Kidney (tissue), 14 donors: ENCODE data around the gene ICOSLG. TPM values are rescaled to one million over a fixed set of nuclear protein-coding genes. Genes with fewer than 3 reads are reported as not detected.
"Not testable (repeated sequence)": the region's sequence is repeated elsewhere in the genome, so short reads cannot be mapped to it uniquely, and the experiment has no call there.

Source experiments
- DNase-seq, 5 donors: peaks; one replicate each; pipeline ENCODE4 v3.0.0-alpha.2; 2013 to 2020
- FAIRE-seq: peaks from 2 replicates; lab custom pipeline; 2012; peaks lifted over from hg19 to GRCh38; lab: Jason Lieb, UNC
- H3K27ac ChIP-seq, 2 donors: one replicate each; pipeline ENCODE4 v1.7.0; 2013; ENCODE audit warnings: low read depth in 2 of 2, low read length in 2 of 2, inconsistent platforms in 1 of 2
- H3K27me3 ChIP-seq: one replicate; pipeline ENCODE4 v1.7.1; 2013; ENCODE audit warnings: low read length, inconsistent platforms; ENCODE audit not compliant: control insufficient read depth, insufficient read depth
- H3K36me3 ChIP-seq, 3 donors: one replicate each; pipeline versions ENCODE4 v1.7.0 to v1.7.1; 2013; ENCODE audit warnings: low read length in 3 of 3, control low read depth in 1 of 3, inconsistent platforms in 1 of 3; ENCODE audit not compliant: insufficient read depth in 3 of 3, control insufficient read depth in 2 of 3
- H3K4me1 ChIP-seq, 3 donors: one replicate each; pipeline versions ENCODE4 v1.7.0 to v1.7.1; 2013; ENCODE audit warnings: low read length in 3 of 3, inconsistent platforms in 1 of 3, low read depth in 1 of 3; ENCODE audit not compliant: control insufficient read depth in 2 of 3, insufficient read depth in 2 of 3
- H3K4me3 ChIP-seq, 3 donors: one replicate each; pipeline versions ENCODE4 v1.7.0 to v1.8.1; 2013; ENCODE audit warnings: low read length in 3 of 3, control low read depth in 1 of 3, inconsistent platforms in 1 of 3
- H3K9ac ChIP-seq, 3 donors: one replicate each; pipeline versions ENCODE4 v1.7.0 to v1.7.1; 2013; ENCODE audit warnings: low read length in 3 of 3, control low read depth in 1 of 3, inconsistent platforms in 1 of 3
- H3K9me3 ChIP-seq, 3 donors: one replicate each; pipeline versions ENCODE4 v1.7.0 to v1.7.1; 2013; ENCODE audit warnings: low read length in 3 of 3, control low read depth in 1 of 3, inconsistent platforms in 1 of 3; ENCODE audit not compliant: control insufficient read depth in 2 of 3, insufficient read depth in 1 of 3
- intact Hi-C: fragments of 100-400 bp; cut with DNase I; formaldehyde crosslinking; loops from one replicate; pipeline ENCODE4 v1.11.1; 2022
- polyA plus RNA-seq: library from polyadenylated mRNA; stranded (reverse); fragments of 350-450 nt; fragmentation: Illumina TruSeq; extraction: RNeasy Lipid Tissue Mini Kit (QIAGEN cat#74804); gene quantifications from one replicate; pipeline ENCODE4 v1.2.3, GENCODE V29; 2014; ENCODE audit warnings: low read depth, low replicate concordance; ENCODE audit not compliant: insufficient read depth
- total RNA-seq: library from RNA; stranded (reverse); fragmentation: NEBNext Ultra II Directional; extraction: Animal tissue kit (Norgen Biotek cat#: 25700); gene quantifications from one replicate; pipeline ENCODE4 v1.2.1, GENCODE V29; 2021
- TF ChIP-seq, protein P1 (sequence below): IDR thresholded peaks from 3 replicates; pipeline ENCODE4 v1.5.1; 2012; ENCODE audit warnings: mild to moderate bottlenecking, moderate library complexity, borderline replicate concordance; ENCODE audit not compliant: insufficient read depth; ENCODE audit errors: extremely low read depth
- donor health status: control.
- donor health status: control.
- donor health status: control.
- donor health status: control.
- donor health status: control.
- donor health status: DM: yes; HTN: yes; CAD: no.
- donor health status: Normal renal cell carcinoma (clear cell type).

The ICOSLG gene
- total and polyA plus RNA-seq, 2 donors from 2014 or later = 3.0 to 10.2 TPM

DNA sequence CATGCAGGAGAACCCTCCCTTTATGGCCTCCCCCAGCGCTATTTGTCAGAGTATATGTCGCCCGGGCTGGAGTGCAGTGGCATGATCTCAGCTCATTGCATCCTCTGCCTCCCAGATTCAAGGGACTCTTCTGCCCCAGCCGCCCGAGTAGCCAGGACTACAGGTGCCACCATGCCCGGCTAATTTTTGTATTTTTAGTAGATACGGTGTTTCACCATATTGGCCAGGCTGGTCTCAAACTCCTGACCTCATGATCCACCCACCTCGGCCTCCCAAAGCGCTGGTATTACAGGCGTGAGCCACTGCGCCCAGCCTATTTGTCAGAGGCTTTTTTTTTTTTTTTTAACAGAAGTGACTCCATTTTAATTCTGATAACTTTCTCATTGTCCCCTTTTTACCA lies 40.7 kb downstream of the ICOSLG start:
- H3K9me3 ChIP-seq, intact Hi-C loops, H3K27ac ChIP-seq, H3K4me1 ChIP-seq, H3K36me3 ChIP-seq, H3K9ac ChIP-seq, H3K4me3 ChIP-seq, H3K27me3 ChIP-seq, FAIRE-seq: not testable (repeated sequence)
- peak in 1 of 5 donors; percentile 20 for DNase-seq

DNA sequence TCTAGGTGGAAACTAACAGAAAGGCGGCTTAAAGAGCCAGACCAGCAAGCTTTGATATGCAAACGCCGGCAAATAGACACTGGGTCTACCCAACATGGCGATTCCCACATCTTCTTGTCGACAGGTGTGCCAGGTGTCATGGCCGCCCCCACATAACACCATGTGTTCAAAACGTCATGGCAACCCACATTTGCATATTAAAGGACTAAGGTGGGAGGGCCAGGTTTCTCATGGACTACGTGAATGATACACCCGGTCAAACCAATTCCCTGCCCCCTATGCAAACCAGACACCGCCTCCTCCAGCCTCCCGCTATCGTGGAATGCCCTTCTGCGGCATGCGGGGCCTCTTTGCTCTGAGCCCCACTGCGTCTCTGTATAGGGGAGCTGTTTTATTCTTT lies 41.3 kb downstream of the ICOSLG start:
- Histone ChIP-seq H3K36me3 (no peaks in the 10 kb centered on the region), H3K9me3 (no peaks in the 10 kb centered on the region), H3K27ac (no peak overlapping the region), H3K4me1 (no peaks in the 10 kb centered on the region), H3K27me3 (no peaks in the 10 kb centered on the region), H3K4me3 (no peak overlapping the region), H3K9ac (no peak overlapping the region)
- peak in 4 of 5 donors; percentile 1 to 43 (median 8) for DNase-seq
- intact Hi-C loops = no loop called here
- TF ChIP-seq, protein P1, sequence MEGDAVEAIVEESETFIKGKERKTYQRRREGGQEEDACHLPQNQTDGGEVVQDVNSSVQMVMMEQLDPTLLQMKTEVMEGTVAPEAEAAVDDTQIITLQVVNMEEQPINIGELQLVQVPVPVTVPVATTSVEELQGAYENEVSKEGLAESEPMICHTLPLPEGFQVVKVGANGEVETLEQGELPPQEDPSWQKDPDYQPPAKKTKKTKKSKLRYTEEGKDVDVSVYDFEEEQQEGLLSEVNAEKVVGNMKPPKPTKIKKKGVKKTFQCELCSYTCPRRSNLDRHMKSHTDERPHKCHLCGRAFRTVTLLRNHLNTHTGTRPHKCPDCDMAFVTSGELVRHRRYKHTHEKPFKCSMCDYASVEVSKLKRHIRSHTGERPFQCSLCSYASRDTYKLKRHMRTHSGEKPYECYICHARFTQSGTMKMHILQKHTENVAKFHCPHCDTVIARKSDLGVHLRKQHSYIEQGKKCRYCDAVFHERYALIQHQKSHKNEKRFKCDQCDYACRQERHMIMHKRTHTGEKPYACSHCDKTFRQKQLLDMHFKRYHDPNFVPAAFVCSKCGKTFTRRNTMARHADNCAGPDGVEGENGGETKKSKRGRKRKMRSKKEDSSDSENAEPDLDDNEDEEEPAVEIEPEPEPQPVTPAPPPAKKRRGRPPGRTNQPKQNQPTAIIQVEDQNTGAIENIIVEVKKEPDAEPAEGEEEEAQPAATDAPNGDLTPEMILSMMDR = no peak
- no peak for FAIRE-seq

DNA sequence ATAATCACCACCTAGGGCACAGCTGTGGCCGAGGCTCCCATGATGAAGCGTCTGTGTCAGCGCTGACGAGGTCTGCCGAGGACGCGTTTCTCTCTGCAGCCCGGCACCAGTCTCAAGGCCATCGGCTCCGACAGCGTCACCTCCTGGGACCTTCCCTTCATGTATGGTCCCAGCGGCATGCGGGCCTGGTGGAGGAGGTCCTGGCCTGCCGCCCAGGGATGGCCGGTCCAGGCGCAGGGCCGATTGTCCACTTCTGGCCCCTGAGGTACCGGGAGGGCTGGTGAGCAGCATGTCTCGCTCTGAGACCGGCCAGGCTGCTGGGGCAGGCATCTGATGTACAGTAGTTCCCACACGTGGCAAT lies 43.6 kb downstream of the ICOSLG start:
- intact Hi-C loops, H3K9ac ChIP-seq, H3K9me3 ChIP-seq, H3K27me3 ChIP-seq, H3K36me3 ChIP-seq, H3K27ac ChIP-seq, H3K4me3 ChIP-seq, FAIRE-seq, H3K4me1 ChIP-seq: not testable (repeated sequence)
- DNase-seq = peak in 1 of 5 donors; percentile 66

DNA sequence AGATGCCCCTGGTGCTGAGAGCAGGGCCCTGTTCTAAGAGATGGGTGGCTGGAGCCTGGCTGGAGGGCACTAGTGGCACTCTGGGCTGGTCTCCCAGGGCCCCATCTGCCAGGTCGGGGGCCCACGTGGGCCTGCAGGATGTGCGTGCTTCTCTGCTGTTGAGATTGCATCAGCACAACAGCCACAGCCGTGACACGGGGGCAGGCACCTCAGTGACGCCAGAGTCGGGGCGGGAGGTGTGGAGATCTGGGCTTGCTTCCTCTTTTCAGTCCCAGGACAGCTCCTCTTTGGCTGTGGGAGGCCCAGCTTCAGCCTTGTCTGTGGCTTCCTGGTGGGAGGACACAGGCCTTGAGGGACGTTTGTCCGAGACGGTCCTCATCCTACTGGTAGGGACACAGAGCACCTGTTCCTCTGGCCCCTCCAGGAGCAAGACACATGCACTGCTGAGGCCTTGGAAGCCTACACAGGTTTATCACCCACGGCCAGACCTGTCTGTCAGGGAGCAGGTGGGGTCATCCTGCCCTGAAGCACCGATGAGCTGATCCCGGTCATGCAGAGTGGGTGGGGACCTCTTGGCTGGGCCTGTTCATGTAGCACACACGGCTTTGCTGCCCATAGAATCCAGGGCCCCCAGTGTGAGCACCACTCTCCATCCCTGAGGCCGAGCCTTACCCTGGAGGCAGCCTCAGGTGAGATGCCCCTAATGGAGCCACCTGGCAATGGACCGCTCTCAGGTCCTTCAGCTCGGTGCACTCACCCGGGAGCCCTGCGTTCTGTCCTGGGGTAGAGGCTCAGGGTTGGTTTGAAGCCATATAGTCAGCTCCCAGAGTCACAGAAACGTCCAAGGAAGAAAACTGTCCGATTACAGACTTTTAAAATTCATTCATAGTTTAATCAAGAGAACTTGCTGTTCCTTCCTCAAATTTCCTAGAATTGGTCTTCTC lies 44.3 kb downstream of the ICOSLG start:
- H3K9ac ChIP-seq, H3K4me1 ChIP-seq, H3K9me3 ChIP-seq, intact Hi-C loops, H3K27ac ChIP-seq, H3K27me3 ChIP-seq, H3K4me3 ChIP-seq, H3K36me3 ChIP-seq, FAIRE-seq: not testable (repeated sequence)
- DNase-seq = peak in 2 of 5 donors; percentile 13 to 76

DNA sequence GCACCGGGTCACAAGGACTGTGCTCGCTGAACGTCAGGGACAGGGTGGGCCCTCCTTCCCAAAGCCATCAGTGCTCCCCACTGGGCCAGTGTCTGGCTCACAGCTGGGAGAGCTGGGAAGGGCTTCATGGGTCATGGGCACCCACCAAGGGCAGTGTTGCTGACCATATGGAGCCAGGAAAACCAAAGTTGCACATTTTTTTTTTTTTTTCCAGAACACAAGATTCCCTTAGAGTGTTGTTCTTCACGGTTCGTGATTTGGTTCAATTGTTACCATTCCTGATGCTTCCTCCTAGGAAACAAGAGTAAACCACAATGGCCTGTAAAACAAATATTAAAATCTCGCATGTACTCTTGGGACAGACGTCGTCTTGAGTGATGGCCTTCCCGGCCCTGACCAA lies 45.9 kb downstream of the ICOSLG start:
- H3K27me3 ChIP-seq, H3K4me3 ChIP-seq, H3K9ac ChIP-seq, H3K4me1 ChIP-seq, H3K9me3 ChIP-seq, H3K27ac ChIP-seq, H3K36me3 ChIP-seq, FAIRE-seq, intact Hi-C loops, DNase-seq: not testable (repeated sequence)

DNA sequence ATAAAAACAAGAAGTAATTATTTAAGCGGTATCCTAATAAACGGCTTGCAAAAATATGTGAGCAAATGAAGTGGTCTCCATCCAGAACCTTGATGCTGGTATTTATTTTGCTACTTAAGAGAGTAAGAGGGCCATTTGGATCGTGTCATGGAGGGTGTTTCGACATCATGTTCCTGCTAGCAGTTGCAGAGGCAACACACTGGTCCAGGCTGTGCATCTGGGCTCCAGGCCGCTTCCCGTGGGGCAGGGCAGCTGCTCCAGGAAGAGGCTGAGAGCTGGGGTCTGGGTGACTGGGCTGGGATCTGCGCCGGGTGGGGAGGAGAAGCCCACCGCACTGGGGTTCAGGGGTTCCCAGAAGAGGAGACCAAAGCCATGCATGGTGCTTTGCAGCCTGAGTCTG lies 46.3 kb downstream of the ICOSLG start:
- H3K9me3 ChIP-seq, FAIRE-seq, H3K36me3 ChIP-seq, H3K27me3 ChIP-seq, H3K4me3 ChIP-seq, H3K9ac ChIP-seq, H3K27ac ChIP-seq, intact Hi-C loops, H3K4me1 ChIP-seq, DNase-seq: not testable (repeated sequence)

DNA sequence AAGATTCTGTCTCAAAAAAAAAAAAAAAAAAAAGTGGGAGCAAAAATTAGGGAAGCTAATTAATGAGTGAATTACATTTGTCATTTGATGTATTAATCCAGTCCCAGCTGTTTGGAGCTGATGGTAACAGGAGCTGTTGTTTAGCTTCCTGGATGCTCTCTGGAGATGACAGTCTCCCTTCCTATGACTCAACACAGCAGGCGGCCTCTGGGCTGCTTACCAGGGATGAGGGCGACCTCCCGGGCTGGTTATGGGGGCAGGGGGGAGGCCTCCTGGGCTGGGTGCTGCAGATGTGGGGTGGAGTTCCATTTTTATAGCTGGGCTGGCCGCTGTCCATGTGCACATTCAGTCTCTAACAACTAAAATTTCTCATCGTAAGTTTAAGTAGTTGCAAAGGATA lies 47.6 kb downstream of the ICOSLG start:
- H3K27me3 ChIP-seq, H3K9me3 ChIP-seq, H3K9ac ChIP-seq, H3K27ac ChIP-seq, intact Hi-C loops, DNase-seq, FAIRE-seq, H3K4me1 ChIP-seq, H3K4me3 ChIP-seq, H3K36me3 ChIP-seq: not testable (repeated sequence)
